ENCODE measurements around the gene ZNF398.
"Not testable (repeated sequence)": the region's sequence is repeated elsewhere in the genome, so short reads cannot be mapped to it uniquely, and the experiment has no call there.

The ZNF398 gene

GRCh38 chr7:149223761-149224160 lies 76.5 kb downstream of the ZNF398 start:
- TF ChIP-seq, protein P1, sequence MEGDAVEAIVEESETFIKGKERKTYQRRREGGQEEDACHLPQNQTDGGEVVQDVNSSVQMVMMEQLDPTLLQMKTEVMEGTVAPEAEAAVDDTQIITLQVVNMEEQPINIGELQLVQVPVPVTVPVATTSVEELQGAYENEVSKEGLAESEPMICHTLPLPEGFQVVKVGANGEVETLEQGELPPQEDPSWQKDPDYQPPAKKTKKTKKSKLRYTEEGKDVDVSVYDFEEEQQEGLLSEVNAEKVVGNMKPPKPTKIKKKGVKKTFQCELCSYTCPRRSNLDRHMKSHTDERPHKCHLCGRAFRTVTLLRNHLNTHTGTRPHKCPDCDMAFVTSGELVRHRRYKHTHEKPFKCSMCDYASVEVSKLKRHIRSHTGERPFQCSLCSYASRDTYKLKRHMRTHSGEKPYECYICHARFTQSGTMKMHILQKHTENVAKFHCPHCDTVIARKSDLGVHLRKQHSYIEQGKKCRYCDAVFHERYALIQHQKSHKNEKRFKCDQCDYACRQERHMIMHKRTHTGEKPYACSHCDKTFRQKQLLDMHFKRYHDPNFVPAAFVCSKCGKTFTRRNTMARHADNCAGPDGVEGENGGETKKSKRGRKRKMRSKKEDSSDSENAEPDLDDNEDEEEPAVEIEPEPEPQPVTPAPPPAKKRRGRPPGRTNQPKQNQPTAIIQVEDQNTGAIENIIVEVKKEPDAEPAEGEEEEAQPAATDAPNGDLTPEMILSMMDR (IDR thresholded peaks at IDR 0.05; ENCODE audit: low read depth, low read length): no peak
- DNase-seq (ENCODE audit: low read depth, low spot score): no peak
- in situ Hi-C loops (cut with HindIII; ENCODE audit: low sequenced_read_pairs): no loop called here
- no peak overlapping the region for H3K4me3 ChIP-seq (ENCODE audit: low read depth, low read length)

DNA sequence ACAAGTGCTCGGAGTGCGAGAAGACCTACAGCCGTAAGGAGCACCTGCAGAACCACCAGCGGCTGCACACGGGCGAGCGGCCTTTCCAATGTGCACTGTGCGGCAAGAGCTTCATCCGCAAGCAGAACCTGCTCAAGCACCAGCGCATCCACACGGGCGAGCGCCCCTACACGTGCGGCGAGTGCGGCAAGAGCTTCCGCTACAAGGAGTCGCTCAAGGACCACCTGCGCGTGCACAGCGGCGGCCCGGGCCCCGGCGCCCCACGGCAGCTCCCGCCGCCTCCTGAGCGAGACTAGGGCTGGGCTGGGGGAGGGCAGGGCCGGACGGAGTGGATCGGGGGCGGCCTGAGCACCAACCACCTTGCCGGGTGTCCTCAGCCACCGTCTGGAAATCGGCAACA lies 77.1 kb downstream of the ZNF398 start:
- in situ Hi-C loops (cut with HindIII; ENCODE audit: low sequenced_read_pairs): no loop called here
- no peak for DNase-seq (ENCODE audit: low read depth, low spot score)
- no peak overlapping the region for H3K4me3 ChIP-seq (ENCODE audit: low read depth, low read length)
- TF ChIP-seq, protein P1 (IDR thresholded peaks at IDR 0.05; ENCODE audit: low read depth, low read length): no peak

GRCh38 chr7:149225106-149225505 lies 77.9 kb downstream of the ZNF398 start:
- in situ Hi-C loops (cut with HindIII; ENCODE audit: low sequenced_read_pairs): no loop called here
- TF ChIP-seq, protein P1 (IDR thresholded peaks at IDR 0.05; ENCODE audit: low read depth, low read length): no peak
- no peak for DNase-seq (ENCODE audit: low read depth, low spot score)
- no peak overlapping the region for H3K4me3 ChIP-seq (ENCODE audit: low read depth, low read length)

GRCh38 chr7:149225656-149226055 lies 78.4 kb downstream of the ZNF398 start:
- no peak overlapping the region for H3K4me3 ChIP-seq (ENCODE audit: low read depth, low read length)
- TF ChIP-seq, protein P1 (IDR thresholded peaks at IDR 0.05; ENCODE audit: low read depth, low read length): no peak
- in situ Hi-C loops (cut with HindIII; ENCODE audit: low sequenced_read_pairs): no loop called here
- DNase-seq (ENCODE audit: low read depth, low spot score): no peak

DNA sequence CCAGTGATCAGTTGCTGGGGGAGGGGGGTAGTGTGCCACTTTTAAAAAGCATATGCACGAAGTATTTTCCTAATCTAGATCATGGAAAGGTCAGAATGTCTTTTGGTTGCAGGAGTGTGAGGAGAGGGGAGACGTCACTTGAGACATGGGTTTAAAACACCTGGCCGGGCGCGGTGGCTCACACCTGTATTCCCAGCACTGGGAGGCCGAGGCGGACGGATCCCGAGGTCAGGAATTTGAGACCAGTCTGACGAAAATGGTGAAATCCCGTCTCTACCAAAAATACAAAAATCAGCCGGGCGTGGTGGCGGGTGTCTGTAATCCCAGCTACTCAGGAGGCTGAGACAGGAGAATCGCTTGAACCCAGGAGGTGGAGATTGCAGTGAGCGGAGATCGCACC lies 79.1 kb downstream of the ZNF398 start:
- H3K4me3 ChIP-seq (ENCODE audit: low read depth, low read length); in situ Hi-C loops (cut with HindIII; ENCODE audit: low sequenced_read_pairs); DNase-seq (ENCODE audit: low read depth, low spot score): not testable (repeated sequence)

DNA sequence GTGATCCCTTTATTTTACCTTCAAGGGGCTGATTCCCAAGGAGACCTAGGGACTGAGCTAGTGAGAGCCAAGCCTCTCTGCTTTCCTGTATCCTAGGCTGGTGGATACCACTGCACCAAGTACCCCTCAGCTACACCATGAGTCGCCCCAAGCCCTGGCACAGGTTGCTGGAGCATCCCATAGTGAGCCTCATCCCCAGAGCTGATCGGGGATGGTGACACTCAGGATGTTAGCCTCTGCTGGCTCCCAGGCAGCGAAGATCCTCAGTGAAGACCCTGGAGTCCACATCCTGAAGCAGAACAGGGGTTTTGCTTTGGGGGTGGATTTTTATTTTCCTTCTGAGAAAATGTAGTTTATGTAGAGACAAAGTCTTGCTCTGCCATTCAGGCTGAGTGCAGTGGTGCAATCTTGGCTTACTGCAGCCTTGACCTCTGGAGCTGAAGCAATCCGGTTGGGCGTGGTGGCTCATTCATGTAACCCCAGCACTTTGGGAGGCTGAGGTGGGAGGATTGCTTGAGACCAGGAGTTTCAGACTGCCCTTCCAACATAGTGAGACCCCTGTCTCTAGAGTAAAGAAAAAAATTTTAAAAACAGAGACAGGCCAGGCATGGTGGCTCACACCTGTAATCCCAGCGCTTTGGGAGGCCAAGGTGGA lies 79.7 kb downstream of the ZNF398 start:
- in situ Hi-C loops (cut with HindIII; ENCODE audit: low sequenced_read_pairs): no loop called here
- TF ChIP-seq, protein P1 (IDR thresholded peaks at IDR 0.05; ENCODE audit: low read depth, low read length): no peak
- DNase-seq (ENCODE audit: low read depth, low spot score): no peak
- no peak overlapping the region for H3K4me3 ChIP-seq (ENCODE audit: low read depth, low read length)

- TF ChIP-seq, protein P1 (IDR thresholded peaks at IDR 0.05; ENCODE audit: low read depth, low read length): no peak
- H3K4me3 ChIP-seq (ENCODE audit: low read depth, low read length): no peak overlapping the region
- no peak for DNase-seq (ENCODE audit: low read depth, low spot score)
- in situ Hi-C loops (cut with HindIII; ENCODE audit: low sequenced_read_pairs): no loop called here
Measured at GRCh38 chr7:149228831-149229471, 81.7 kb downstream of the ZNF398 start.
